Activated CD8-positive, alpha-beta memory T cell treated with anti-CD3 and anti-CD28 coated beads, Interleukin-2, amount 10 ng/mL, durations not matched to agents 7 days and 5 days (primary cell): ENCODE results near the gene AKR1E2. TPM values are rescaled to one million over a fixed set of nuclear protein-coding genes. Genes with fewer than 3 reads are reported as not detected.

Source experiments
- ATAC-seq: fragments of 150-1000 bp; cut with Tn5 transposase; one replicate; pipeline ENCODE4 v1.10.0; 2021; ENCODE audit warnings: moderate library complexity
- CTCF ChIA-PET: fragments of 350-600 bp; sonication (Branson Sonifier 250); formaldehyde crosslinking; loops from one replicate; lab custom pipeline; 2021; ENCODE audit warnings: antibody characterized with exemption; lab: Charles Lee
- DNase-seq: peaks from one replicate; pipeline ENCODE4 v3.0.0-alpha.2; 2020
- H3K27ac Mint-ChIP-seq: one replicate; pipeline ENCODE4 v1.8.0; 2021; ENCODE audit warnings: mild to moderate bottlenecking, mixed read lengths
- H3K27me3 Mint-ChIP-seq: one replicate; pipeline ENCODE4 v1.8.0; 2021; ENCODE audit warnings: mixed read lengths
- H3K36me3 Mint-ChIP-seq: one replicate; pipeline ENCODE4 v1.8.0; 2021; ENCODE audit warnings: mild to moderate bottlenecking, mixed read lengths
- H3K4me1 Mint-ChIP-seq: one replicate; pipeline ENCODE4 v1.8.0; 2021; ENCODE audit warnings: mixed read lengths
- H3K4me3 Mint-ChIP-seq: one replicate; pipeline ENCODE4 v1.8.0; 2021; ENCODE audit warnings: mild to moderate bottlenecking, moderate library complexity, mixed read lengths
- H3K9me3 Mint-ChIP-seq: one replicate; pipeline ENCODE4 v1.8.0; 2022; ENCODE audit warnings: low read depth, mixed read lengths
- total RNA-seq, 2 experiments: library from RNA; stranded (reverse); gene quantifications; one replicate each; pipeline ENCODE4 v1.2.3, GENCODE V29; 2021

The AKR1E2 gene
- 1 to 10 TPM; 2.5 to 3.1 TPM for total RNA-seq

DNA sequence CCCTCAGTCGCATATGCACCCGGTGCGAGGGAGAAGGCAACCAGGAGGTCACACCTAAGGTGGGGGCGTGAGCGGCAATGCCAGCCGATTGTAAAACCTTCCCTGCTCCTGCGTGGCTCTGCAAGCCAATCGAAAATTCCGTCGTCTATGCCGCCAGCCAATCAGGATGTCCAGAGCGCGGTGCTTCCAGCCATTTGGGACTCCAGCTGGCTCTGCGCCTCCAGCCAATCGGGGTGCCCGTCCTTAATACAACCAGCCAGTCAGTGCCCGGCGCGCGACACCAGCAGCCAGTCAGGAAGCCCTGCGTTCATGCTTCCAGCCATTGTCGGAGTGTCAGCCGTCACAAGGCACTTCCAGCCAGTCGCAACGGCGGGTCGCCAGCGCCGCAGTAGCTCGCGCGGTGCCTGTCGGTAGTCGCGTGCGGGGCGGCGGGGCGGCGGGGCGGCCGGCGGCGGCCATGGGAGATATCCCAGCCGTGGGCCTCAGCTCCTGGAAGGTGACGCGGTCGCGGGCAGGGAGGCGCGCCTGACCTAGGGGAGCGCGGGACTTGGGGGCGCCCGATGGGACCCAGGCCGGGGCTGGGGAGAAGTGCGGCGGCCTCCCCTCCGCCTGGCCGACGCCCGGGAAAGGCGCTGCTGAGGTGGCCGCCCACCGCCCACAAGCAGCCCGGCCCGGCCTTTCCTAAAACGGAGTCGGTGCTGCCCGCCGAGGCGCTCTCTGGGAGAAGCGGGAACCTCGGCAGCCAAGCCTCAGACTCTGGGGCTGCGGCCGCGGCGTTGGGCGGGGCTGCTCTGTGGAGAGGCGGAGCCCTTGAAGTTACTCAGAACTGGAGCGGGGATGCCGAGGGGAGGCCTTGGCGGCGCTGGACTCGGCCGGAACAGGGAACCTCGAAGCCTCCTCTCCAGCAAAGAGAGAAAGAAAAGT is at the start of gene AKR1E2:
TSS of gene AKR1E2 (plus strand) at position 340 of the 924 bp plus-strand sequence. CDS start at position 458, 118 bp downstream.
- Mint-ChIP-seq H3K4me1 (peaks cover 5% of the 10 kb centered on the region), H3K36me3 (no peaks in the 10 kb centered on the region), H3K27ac (no peak within 1 kb of the TSS), H3K27me3 (peaks cover 75% of the 10 kb centered on the region), H3K9me3 (no peaks in the 10 kb centered on the region), H3K4me3 (peak within 1 kb of the TSS; percentile 56)
- ATAC-seq (peak; percentile 88), DNase-seq (peak; percentile 81)
- CTCF ChIA-PET, result interaction anchor here (0.7 to 2.3 kb wide), 5 partner anchors 11 to 779 kb away, joined by 3 to 13 read pairs (median 6); no protein-coding TSS in a partner anchor

DNA sequence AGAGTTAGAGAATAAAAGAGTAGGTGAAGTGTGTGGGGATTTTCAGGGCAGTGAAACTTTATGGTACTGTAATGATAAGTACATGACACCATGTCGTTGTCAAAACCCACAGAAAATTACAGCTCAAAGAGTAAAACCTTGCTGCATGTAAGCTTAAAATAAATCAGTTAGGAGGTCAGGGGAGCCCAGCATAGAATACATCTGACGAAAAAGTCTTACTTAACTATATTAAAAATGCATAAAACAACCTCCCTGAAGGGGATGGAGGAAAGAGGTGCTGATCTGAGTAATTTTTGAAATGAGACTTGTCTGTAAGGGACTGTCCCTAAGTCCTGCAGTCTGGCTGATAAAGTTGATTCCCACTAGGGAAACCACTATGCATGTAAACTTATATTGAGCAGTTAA is 49.8 kb upstream of the AKR1E2 start:
- CTCF ChIA-PET, result no interaction called here
- DNase-seq (no peak), ATAC-seq (no peak)
- no peak overlapping the region for H3K27ac Mint-ChIP-seq
- H3K4me3 Mint-ChIP-seq, result no peak overlapping the region
- peaks cover 37% of the 10 kb centered on the region for H3K27me3 Mint-ChIP-seq
- no peaks in the 10 kb centered on the region for H3K9me3 Mint-ChIP-seq
- no peaks in the 10 kb centered on the region for H3K36me3 Mint-ChIP-seq
- H3K4me1 Mint-ChIP-seq, result peaks cover 4% of the 10 kb centered on the region

- H3K9me3 Mint-ChIP-seq, result no peaks in the 10 kb centered on the region
- DNase-seq (no peak), ATAC-seq (no peak)
- no peaks in the 10 kb centered on the region for H3K36me3 Mint-ChIP-seq
- no peak overlapping the region for H3K27ac Mint-ChIP-seq
- H3K4me3 Mint-ChIP-seq, result no peak overlapping the region
- CTCF ChIA-PET, result no interaction called here
- peaks cover 4% of the 10 kb centered on the region for H3K4me1 Mint-ChIP-seq
- peaks cover 47% of the 10 kb centered on the region for H3K27me3 Mint-ChIP-seq
Measured at GRCh38 chr10:4778761-4779160, 47.2 kb upstream of the AKR1E2 start.

DNA sequence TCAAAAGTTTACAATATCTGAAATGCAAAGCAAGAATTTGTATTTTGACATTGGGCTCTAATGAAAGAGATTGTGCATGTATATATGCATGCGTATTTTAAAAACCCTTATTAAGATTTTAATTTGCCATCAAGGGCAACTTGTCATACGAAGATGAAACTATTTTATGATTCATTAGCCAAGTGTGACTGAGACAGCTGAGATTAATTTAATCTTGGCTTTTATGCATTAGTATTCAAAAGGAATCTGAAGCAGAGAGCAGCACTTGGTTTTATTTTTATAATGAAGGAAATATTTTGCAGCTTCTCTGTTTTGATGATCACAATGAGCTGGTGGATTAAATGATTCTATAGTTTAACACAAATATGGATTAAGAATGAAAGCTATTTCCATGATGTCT is 45.9 kb upstream of the AKR1E2 start:
- CTCF ChIA-PET, result interaction anchor here (2.2 kb wide), 1 partner anchor 13 kb away, joined by 7 read pairs; no protein-coding TSS in a partner anchor
- no peak overlapping the region for H3K27ac Mint-ChIP-seq
- no peaks in the 10 kb centered on the region for H3K9me3 Mint-ChIP-seq
- ATAC-seq (no peak), DNase-seq (no peak)
- peaks cover 42% of the 10 kb centered on the region for H3K27me3 Mint-ChIP-seq
- no peaks in the 10 kb centered on the region for H3K36me3 Mint-ChIP-seq
- H3K4me1 Mint-ChIP-seq, result peaks cover 4% of the 10 kb centered on the region
- no peak overlapping the region for H3K4me3 Mint-ChIP-seq

DNA sequence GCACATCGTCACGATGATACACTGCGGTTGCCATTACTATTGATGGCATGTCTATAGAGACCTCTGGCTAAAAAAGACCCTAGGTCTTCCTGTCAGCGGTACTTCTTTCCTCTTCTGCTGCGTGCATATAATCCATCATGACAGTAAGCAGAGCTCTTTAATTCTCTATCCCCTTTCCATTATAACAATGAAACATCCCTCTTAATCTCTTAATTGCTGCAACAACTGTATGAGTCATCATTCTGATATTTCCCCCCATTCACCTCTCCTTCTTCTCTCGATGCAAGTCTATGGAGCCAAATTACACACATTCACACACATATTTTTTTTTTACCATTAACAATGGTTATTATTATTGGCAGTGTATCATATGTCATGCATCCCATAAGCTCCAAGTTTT is 45.2 kb upstream of the AKR1E2 start:
- CTCF ChIA-PET, result interaction anchor here (2.2 kb wide), 1 partner anchor 13 kb away, joined by 7 read pairs; no protein-coding TSS in a partner anchor
- no peak overlapping the region for H3K27ac Mint-ChIP-seq
- H3K4me1 Mint-ChIP-seq, result peaks cover 4% of the 10 kb centered on the region
- ATAC-seq, result no peak
- no peak overlapping the region for H3K4me3 Mint-ChIP-seq
- no peaks in the 10 kb centered on the region for H3K9me3 Mint-ChIP-seq
- no peak for DNase-seq
- peaks cover 47% of the 10 kb centered on the region for H3K27me3 Mint-ChIP-seq
- H3K36me3 Mint-ChIP-seq, result no peaks in the 10 kb centered on the region

GRCh38 chr10:4781955-4782354 is 44.1 kb upstream of the AKR1E2 start:
- Mint-ChIP-seq H3K9me3 (no peaks in the 10 kb centered on the region), H3K27me3 (peaks cover 52% of the 10 kb centered on the region), H3K27ac (no peak overlapping the region), H3K36me3 (no peaks in the 10 kb centered on the region), H3K4me1 (no peaks in the 10 kb centered on the region), H3K4me3 (no peak overlapping the region)
- ATAC-seq (no peak), DNase-seq (no peak)
- CTCF ChIA-PET, result interaction anchor here (2.2 kb wide), 1 partner anchor 14 kb away, joined by 7 read pairs; no protein-coding TSS in a partner anchor

GRCh38 chr10:4784667-4785333 is 41.2 kb upstream of the AKR1E2 start:
- H3K4me3 Mint-ChIP-seq, result no peak overlapping the region
- DNase-seq, result no peak
- H3K27ac Mint-ChIP-seq, result no peak overlapping the region
- H3K36me3 Mint-ChIP-seq, result no peaks in the 10 kb centered on the region
- peaks cover 44% of the 10 kb centered on the region for H3K27me3 Mint-ChIP-seq
- ATAC-seq, result no peak
- CTCF ChIA-PET, result no interaction called here
- no peaks in the 10 kb centered on the region for H3K4me1 Mint-ChIP-seq
- no peaks in the 10 kb centered on the region for H3K9me3 Mint-ChIP-seq

DNA sequence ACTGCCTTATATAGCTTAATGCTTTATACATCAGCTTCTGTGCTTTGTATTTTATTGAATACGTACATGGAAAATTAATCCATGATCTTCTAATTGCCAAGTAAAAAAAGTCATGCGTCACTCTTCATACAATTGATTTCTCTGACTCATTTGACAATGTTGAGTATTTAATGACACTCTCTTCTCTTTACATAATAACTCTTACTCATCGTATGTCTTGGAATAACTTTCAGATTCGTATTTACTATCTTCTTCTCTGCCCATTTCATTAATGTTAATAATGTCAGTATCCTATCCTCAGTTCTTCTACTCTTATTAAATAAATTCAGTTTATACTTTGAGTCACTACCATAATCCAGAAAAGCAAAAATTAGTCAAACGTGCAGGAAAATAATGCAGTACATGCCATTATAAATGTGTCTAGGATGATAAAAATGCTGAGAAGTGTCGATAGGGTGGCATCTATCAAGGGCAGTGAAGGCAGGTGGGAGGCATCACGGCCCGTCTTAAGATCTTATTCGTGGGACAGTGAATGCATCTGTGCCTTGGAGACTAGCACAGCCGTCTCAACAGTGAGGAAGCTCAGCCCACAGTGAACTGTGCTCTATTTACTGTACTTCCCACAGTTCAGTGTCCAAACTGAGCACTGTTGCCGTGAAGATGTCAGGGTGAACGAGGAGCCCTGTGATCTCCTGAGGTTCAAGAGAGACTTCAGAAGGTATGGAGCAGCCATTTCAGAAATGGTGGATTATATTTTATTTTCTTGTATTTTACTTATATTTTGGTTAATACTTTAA is 39.8 kb upstream of the AKR1E2 start:
- no peaks in the 10 kb centered on the region for H3K4me1 Mint-ChIP-seq
- no peaks in the 10 kb centered on the region for H3K36me3 Mint-ChIP-seq
- no peaks in the 10 kb centered on the region for H3K9me3 Mint-ChIP-seq
- ATAC-seq, result no peak
- no peak for DNase-seq
- H3K27me3 Mint-ChIP-seq, result peaks cover 40% of the 10 kb centered on the region
- no peak overlapping the region for H3K4me3 Mint-ChIP-seq
- CTCF ChIA-PET, result no interaction called here
- H3K27ac Mint-ChIP-seq, result no peak overlapping the region

DNA sequence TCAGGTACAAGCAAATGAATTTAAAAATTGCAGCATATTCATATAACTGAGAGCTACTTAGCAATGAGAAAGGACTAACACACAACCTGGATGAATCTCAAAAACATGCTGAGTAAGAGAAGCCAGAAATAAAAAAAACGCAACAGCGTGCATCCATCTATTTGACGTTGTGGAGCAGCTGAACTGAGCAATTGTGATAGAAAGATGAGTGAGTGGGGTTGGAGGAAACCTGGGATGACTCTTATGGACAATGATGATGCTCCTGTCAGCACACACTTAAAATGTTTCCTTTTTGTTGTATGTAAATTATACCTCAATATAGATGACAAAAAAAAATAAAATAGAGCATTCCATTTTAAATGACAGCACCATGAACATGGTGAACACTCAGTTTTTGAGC is 36.0 kb upstream of the AKR1E2 start:
- no peak for ATAC-seq
- Mint-ChIP-seq H3K36me3 (no peaks in the 10 kb centered on the region), H3K4me1 (no peaks in the 10 kb centered on the region), H3K27ac (no peak overlapping the region), H3K9me3 (no peaks in the 10 kb centered on the region), H3K27me3 (peaks cover 29% of the 10 kb centered on the region), H3K4me3 (no peak overlapping the region)
- no peak for DNase-seq
- CTCF ChIA-PET, result no interaction called here

- H3K4me1 Mint-ChIP-seq, result no peaks in the 10 kb centered on the region
- ATAC-seq, result no peak
- peaks cover 26% of the 10 kb centered on the region for H3K27me3 Mint-ChIP-seq
- CTCF ChIA-PET, result no interaction called here
- H3K36me3 Mint-ChIP-seq, result no peaks in the 10 kb centered on the region
- no peaks in the 10 kb centered on the region for H3K9me3 Mint-ChIP-seq
- no peak for DNase-seq
- H3K27ac Mint-ChIP-seq, result no peak overlapping the region
- H3K4me3 Mint-ChIP-seq, result no peak overlapping the region
Measured at GRCh38 chr10:4790922-4791321, 35.1 kb upstream of the AKR1E2 start.

GRCh38 chr10:4792381-4792780 is 33.6 kb upstream of the AKR1E2 start:
- CTCF ChIA-PET, result no interaction called here
- no peak overlapping the region for H3K27ac Mint-ChIP-seq
- H3K9me3 Mint-ChIP-seq, result no peaks in the 10 kb centered on the region

DNA sequence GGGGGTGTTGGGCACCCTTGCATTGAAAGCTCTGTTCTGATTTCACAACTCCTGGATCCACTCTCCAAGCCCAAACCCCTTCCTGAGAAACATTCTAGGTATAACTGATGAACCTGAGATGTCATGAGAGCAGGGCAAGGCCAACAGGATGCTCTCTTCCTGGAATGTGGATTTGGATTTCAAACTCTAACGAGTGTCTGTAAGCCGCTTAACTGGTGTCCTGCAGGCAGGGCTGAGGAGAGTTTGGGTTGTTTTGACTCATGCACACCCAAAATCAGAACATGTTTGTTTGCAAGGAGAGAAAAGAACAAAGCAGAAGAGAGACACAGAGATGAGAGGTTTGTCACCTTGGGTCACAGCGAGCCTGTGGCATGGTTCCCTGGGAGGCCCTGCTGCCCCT is 24.6 kb upstream of the AKR1E2 start:
- H3K27ac Mint-ChIP-seq, result no peak overlapping the region
- H3K36me3 Mint-ChIP-seq, result no peaks in the 10 kb centered on the region
- H3K9me3 Mint-ChIP-seq, result no peaks in the 10 kb centered on the region
- ATAC-seq, result no peak
- no peak overlapping the region for H3K4me3 Mint-ChIP-seq
- peaks cover 14% of the 10 kb centered on the region for H3K27me3 Mint-ChIP-seq
- CTCF ChIA-PET, result no interaction called here
- H3K4me1 Mint-ChIP-seq, result no peaks in the 10 kb centered on the region
- DNase-seq, result no peak

More at GRCh38 chr10:4792381-4792780, 33.6 kb upstream of the AKR1E2 start:
- Mint-ChIP-seq H3K36me3 (no peaks in the 10 kb centered on the region), H3K4me1 (no peaks in the 10 kb centered on the region), H3K27me3 (peaks cover 30% of the 10 kb centered on the region), H3K4me3 (no peak overlapping the region)
- ATAC-seq, result no peak
- no peak for DNase-seq
